Measurements from ENCODE around the gene FOXJ2.
"Not testable (repeated sequence)": the region's sequence is repeated elsewhere in the genome, so short reads cannot be mapped to it uniquely, and the experiment has no call there.

FOXJ2 gene

GRCh38 chr12:8032242-8033152 lies at the start of gene FOXJ2:
Gene FOXJ2 (plus strand): TSS chr12:8032716. CDS start chr12:8039833, 7,117 bp downstream.
- DNase-seq, result peak; percentile 89

- not testable (repeated sequence) for DNase-seq
Observed at GRCh38 chr12:7983019-7983418, 49.5 kb upstream of the FOXJ2 start.

GRCh38 chr12:7983460-7983859 lies 49.1 kb upstream of the FOXJ2 start:
- not testable (repeated sequence) for DNase-seq

- DNase-seq, result no peak
Observed at GRCh38 chr12:7984900-7985299, 47.6 kb upstream of the FOXJ2 start.

- no peak for DNase-seq
Observed at GRCh38 chr12:7985802-7986418, 46.6 kb upstream of the FOXJ2 start.

GRCh38 chr12:7989827-7990491 lies 42.6 kb upstream of the FOXJ2 start:
- DNase-seq, result peak; percentile 83

GRCh38 chr12:7991535-7991934 lies 41.0 kb upstream of the FOXJ2 start:
- DNase-seq, result no peak

GRCh38 chr12:7994731-7995205 lies 37.7 kb upstream of the FOXJ2 start:
- no peak for DNase-seq

- DNase-seq, result peak; percentile 84
Observed at GRCh38 chr12:7995266-7995963, 37.1 kb upstream of the FOXJ2 start.

- DNase-seq, result not testable (repeated sequence)
Observed at GRCh38 chr12:8000827-8001226, 31.7 kb upstream of the FOXJ2 start.

GRCh38 chr12:8001496-8001895 lies 31.0 kb upstream of the FOXJ2 start:
- not testable (repeated sequence) for DNase-seq

GRCh38 chr12:8004897-8005296 lies 27.6 kb upstream of the FOXJ2 start:
- not testable (repeated sequence) for DNase-seq

GRCh38 chr12:8011331-8011730 lies 21.2 kb upstream of the FOXJ2 start:
- no peak for DNase-seq

GRCh38 chr12:8012651-8013309 lies 19.7 kb upstream of the FOXJ2 start:
- DNase-seq, result no peak

- DNase-seq, result no peak
Observed at GRCh38 chr12:8014836-8015235, 17.7 kb upstream of the FOXJ2 start.

- not testable (repeated sequence) for DNase-seq
Observed at GRCh38 chr12:8018213-8018612, 14.3 kb upstream of the FOXJ2 start.

GRCh38 chr12:8018666-8019581 lies 13.6 kb upstream of the FOXJ2 start:
- DNase-seq, result peak; percentile 35

- DNase-seq, result peak; percentile 96
Observed at GRCh38 chr12:8026291-8026900, 6.1 kb upstream of the FOXJ2 start.

GRCh38 chr12:8027856-8028255 lies 4.7 kb upstream of the FOXJ2 start:
- DNase-seq, result no peak

- DNase-seq, result no peak
Observed at GRCh38 chr12:8028267-8028666, 4.2 kb upstream of the FOXJ2 start.

GRCh38 chr12:8030189-8030588 lies 2.3 kb upstream of the FOXJ2 start:
- DNase-seq, result no peak

All from CD4-positive, alpha-beta T cell treated with Interleukin-6 for 4 hours (primary cell).